Fibroblast of lung (primary cell): ENCODE data around the gene BLACAT1. TPM values are rescaled to one million over a fixed set of nuclear protein-coding genes. Genes with fewer than 3 reads are reported as not detected.
A peak's percentile ranks its signal among the peaks of the same experiment; 100 is the strongest.
"Not testable (repeated sequence)": the region's sequence is repeated elsewhere in the genome, so short reads cannot be mapped to it uniquely, and the experiment has no call there.

Experiments
- DNase-seq, 2 donors: peaks; one replicate each; pipeline versions ENCODE4 v3.0.0 to v3.0.0-alpha.2; 2010; ENCODE audit warnings: low read depth in 2 of 2
- H2AFZ ChIP-seq: 2 replicates; pipeline ENCODE4 v1.5.1; 2012; ENCODE audit warnings: low read length, control low read depth, inconsistent platforms
- H3K27ac ChIP-seq: 2 replicates; pipeline ENCODE4 v1.5.1; 2011; ENCODE audit warnings: low read length, control low read depth; ENCODE audit not compliant: insufficient read depth
- H3K27me3 ChIP-seq: 2 replicates; pipeline ENCODE4 v1.5.1; 2011; ENCODE audit warnings: mild to moderate bottlenecking, low read length; ENCODE audit not compliant: control insufficient read depth, insufficient read depth
- H3K36me3 ChIP-seq: 2 replicates; pipeline ENCODE4 v1.5.1; 2011; ENCODE audit warnings: low read length; ENCODE audit not compliant: control insufficient read depth, insufficient read depth
- H3K4me1 ChIP-seq: 2 replicates; pipeline ENCODE4 v1.5.1; 2011; ENCODE audit warnings: low read length; ENCODE audit not compliant: control insufficient read depth, insufficient read depth; ENCODE audit errors: extremely low read depth
- H3K4me2 ChIP-seq: 2 replicates; pipeline ENCODE4 v1.5.1; 2011; ENCODE audit warnings: low read length, control low read depth; ENCODE audit not compliant: insufficient read depth; ENCODE audit errors: extremely low read depth
- H3K4me3 ChIP-seq, 4 experiments: fragments of 200-600 bp in 1 of 4; sonication (generic) in 1 of 4; replicated peaks in 1 of 4; 2 replicates each; pipeline ENCODE4 v1.5.1; 2011 to 2016; ENCODE audit warnings: low read length in 4 of 4, low read depth in 3 of 4, mild to moderate bottlenecking in 3 of 4, control low read depth in 2 of 4, inconsistent platforms in 1 of 4, mixed read lengths in 1 of 4; ENCODE audit not compliant: insufficient read depth in 1 of 4; ENCODE audit errors: control extremely low read depth in 1 of 4
- H3K79me2 ChIP-seq: 2 replicates; pipeline ENCODE4 v1.5.1; 2012; ENCODE audit warnings: mild to moderate bottlenecking, low read length, inconsistent platforms; ENCODE audit not compliant: control insufficient read depth, insufficient read depth
- H3K9ac ChIP-seq: 2 replicates; pipeline ENCODE4 v1.5.1; 2011; ENCODE audit warnings: mild to moderate bottlenecking, low read length, control low read depth; ENCODE audit not compliant: insufficient read depth
- H3K9me3 ChIP-seq: 2 replicates; pipeline ENCODE4 v1.5.1; 2012; ENCODE audit warnings: low read depth, low read length; ENCODE audit not compliant: control insufficient read depth, insufficient read depth
- H4K20me1 ChIP-seq: 2 replicates; pipeline ENCODE4 v1.5.1; 2011; ENCODE audit warnings: low read length; ENCODE audit not compliant: control insufficient read depth, insufficient read depth; ENCODE audit errors: extremely low read depth
- CTCF ChIP-seq, 2 donors: IDR thresholded peaks in 1 of 2; conservative IDR thresholded peaks in 1 of 2; 1 replicate in 1 of 2; 2 replicates in 1 of 2; pipeline ENCODE4 v1.5.1; 2011 to 2012; ENCODE audit warnings: low read length in 2 of 2, control low read depth in 1 of 2, inconsistent platforms in 1 of 2, low read depth in 1 of 2, mild to moderate bottlenecking in 1 of 2
- EZH2 ChIP-seq: IDR thresholded peaks from 2 replicates; pipeline ENCODE4 v1.5.1; 2012; ENCODE audit warnings: low read length, control low read depth, mild to moderate bottlenecking; ENCODE audit errors: missing control alignments
- polyA plus RNA-seq, 2 donors: library from polyadenylated mRNA; depleted of rRNA in 1 of 2; stranded (reverse) in 1 of 2; unstranded in 1 of 2; fragments of >200 nt; gene quantifications; 2 replicates each; pipeline ENCODE4 v1.2.1, GENCODE V29; 2011 to 2012; ENCODE audit warnings: missing spikeins in 1 of 2
- total RNA-seq: library from RNA; depleted of rRNA; stranded (reverse); fragments of >200 nt; gene quantifications from 2 replicates; pipeline ENCODE4 v1.2.1, GENCODE V29; 2014

Gene BLACAT1
- total and polyA plus RNA-seq, 2 donors (not counting 1 experiment from before 2014, with no cell fraction given): not detected

- H3K36me3 ChIP-seq: no peaks in the 10 kb centered on the region
- H3K9me3 ChIP-seq: no peaks in the 10 kb centered on the region
- no peak overlapping the region for H3K27ac ChIP-seq
- H3K79me2 ChIP-seq: no peaks in the 10 kb centered on the region
- H3K4me2 ChIP-seq: no peak overlapping the region
- no peak for TF ChIP-seq CTCF (conservative IDR thresholded peaks at IDR 0.05 in 1 of 2, IDR thresholded peaks at IDR 0.05 in 1 of 2; ENCODE audit: low read depth in 1 of 2, low read length in 2 of 2)
- no peak for TF ChIP-seq EZH2
- no peak for DNase-seq
- H3K4me3 ChIP-seq: no peak overlapping the region
- no peak overlapping the region for H3K9ac ChIP-seq
- no peaks in the 10 kb centered on the region for H3K4me1 ChIP-seq
- peaks cover 22% of the 10 kb centered on the region for H3K27me3 ChIP-seq
- no peak overlapping the region for H2AFZ ChIP-seq
- H4K20me1 ChIP-seq: no peaks in the 10 kb centered on the region
Measured at GRCh38 chr1:205481218-205481617, 25.4 kb upstream of the BLACAT1 start.

GRCh38 chr1:205480349-205480985 lies 24.6 kb upstream of the BLACAT1 start:
- no peak for TF ChIP-seq EZH2

GRCh38 chr1:205478985-205479384 lies 23.1 kb upstream of the BLACAT1 start:
- H3K4me3 ChIP-seq, H3K4me2 ChIP-seq, H4K20me1 ChIP-seq, H3K4me1 ChIP-seq, DNase-seq, H3K9ac ChIP-seq, H3K27ac ChIP-seq, H3K9me3 ChIP-seq, H2AFZ ChIP-seq, H3K79me2 ChIP-seq, H3K36me3 ChIP-seq: not testable (repeated sequence)
- peaks cover 22% of the 10 kb centered on the region for H3K27me3 ChIP-seq

More at GRCh38 chr1:205480349-205480985, 24.6 kb upstream of the BLACAT1 start:
- Histone ChIP-seq H3K36me3 (no peaks in the 10 kb centered on the region), H4K20me1 (no peaks in the 10 kb centered on the region), H3K4me1 (no peaks in the 10 kb centered on the region), H3K4me3 (no peak overlapping the region), H2AFZ (no peak overlapping the region), H3K27me3 (peaks cover 22% of the 10 kb centered on the region), H3K9ac (no peak overlapping the region), H3K79me2 (no peaks in the 10 kb centered on the region), H3K9me3 (no peaks in the 10 kb centered on the region), H3K4me2 (no peak overlapping the region), H3K27ac (no peak overlapping the region)
- no peak for DNase-seq

- Histone ChIP-seq H3K4me1 (no peaks in the 10 kb centered on the region), H3K79me2 (no peaks in the 10 kb centered on the region), H3K27me3 (peaks cover 19% of the 10 kb centered on the region), H3K4me3 (no peak overlapping the region), H2AFZ (no peak overlapping the region), H3K4me2 (no peak overlapping the region), H3K27ac (no peak overlapping the region), H4K20me1 (no peaks in the 10 kb centered on the region), H3K9me3 (no peaks in the 10 kb centered on the region), H3K9ac (no peak overlapping the region), H3K36me3 (no peaks in the 10 kb centered on the region)
- no peak for TF ChIP-seq CTCF (conservative IDR thresholded peaks at IDR 0.05 in 1 of 2, IDR thresholded peaks at IDR 0.05 in 1 of 2; ENCODE audit: low read depth in 1 of 2, low read length in 2 of 2)
- no peak for TF ChIP-seq EZH2
- peak; percentile 18 to 78 for DNase-seq
Measured at GRCh38 chr1:205477759-205478247, 22.0 kb upstream of the BLACAT1 start.
